Activated gamma-delta T cell (primary cell): Measurements from ENCODE around the gene HDHD2.
A peak's percentile ranks its signal among the peaks of the same experiment; 100 is the strongest.
"Not testable (repeated sequence)": the region's sequence is repeated elsewhere in the genome, so short reads cannot be mapped to it uniquely, and the experiment has no call there.

Experiments
- DNase-seq: peaks from one replicate; lab custom pipeline; 2025; lab: John Stamatoyannopoulos, UW
- total RNA-seq, 2 donors: gene quantifications; one replicate each; lab custom pipeline; 2026; lab: John Stamatoyannopoulos, UW

HDHD2 gene, protein sequence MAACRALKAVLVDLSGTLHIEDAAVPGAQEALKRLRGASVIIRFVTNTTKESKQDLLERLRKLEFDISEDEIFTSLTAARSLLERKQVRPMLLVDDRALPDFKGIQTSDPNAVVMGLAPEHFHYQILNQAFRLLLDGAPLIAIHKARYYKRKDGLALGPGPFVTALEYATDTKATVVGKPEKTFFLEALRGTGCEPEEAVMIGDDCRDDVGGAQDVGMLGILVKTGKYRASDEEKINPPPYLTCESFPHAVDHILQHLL
- total RNA-seq: 11.4 to 14.5 reads per million in 2 donors

DNA sequence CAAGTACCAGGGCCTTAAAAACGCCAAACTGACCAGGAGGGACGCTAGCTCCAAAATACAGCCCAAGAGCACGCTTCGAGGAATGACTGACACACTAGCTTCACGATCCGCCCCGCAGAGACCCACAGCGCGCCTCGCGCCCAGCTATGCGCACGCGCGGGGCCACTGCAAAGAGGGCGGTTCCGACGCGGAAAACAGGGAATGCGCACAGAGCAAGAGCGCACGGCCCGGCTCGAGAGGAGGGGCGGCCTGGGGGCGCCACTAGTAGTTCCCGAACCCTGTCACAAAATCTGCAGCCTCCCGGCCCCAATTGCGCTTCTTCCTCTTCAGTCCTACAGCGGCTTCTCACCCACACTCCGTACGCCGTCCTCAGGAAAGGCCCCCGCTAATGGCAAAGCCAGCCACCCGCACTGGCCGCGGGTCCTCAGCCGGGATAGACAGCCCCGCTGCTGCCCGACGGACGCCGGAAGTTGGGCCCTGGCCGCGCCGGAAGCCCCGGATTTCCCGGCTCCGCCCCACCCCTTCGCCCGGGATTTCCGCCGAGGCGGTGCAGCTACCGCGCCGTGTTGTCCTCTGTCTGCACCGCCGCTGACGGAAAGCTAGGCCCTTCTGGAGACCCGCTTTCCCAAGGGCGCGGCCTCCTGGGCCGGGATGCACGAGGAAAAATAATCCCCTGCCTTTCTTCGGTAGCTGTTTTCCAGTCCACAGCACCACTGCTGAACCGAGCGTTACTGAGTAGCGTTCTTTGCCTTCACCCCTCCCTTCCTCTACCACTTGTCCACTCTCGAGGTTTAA, at the start of gene HDHD2:
TSS of gene HDHD2 (minus strand) at position 472 of the 795 bp plus-strand sequence. CDS start 14,061 bp downstream, outside the sequence.
- DNase-seq: peak; percentile 61

- not testable (repeated sequence) for DNase-seq
These were observed 45.7 kb upstream of the HDHD2 start for GRCh38 chr18:47195961-47196360.

GRCh38 chr18:47191961-47192360, 41.7 kb upstream of the HDHD2 start:
- DNase-seq: no peak

- no peak for DNase-seq
These were observed 37.4 kb upstream of the HDHD2 start for GRCh38 chr18:47187721-47188120.

- no peak for DNase-seq
These were observed 34.2 kb upstream of the HDHD2 start for GRCh38 chr18:47184419-47185050.

DNA sequence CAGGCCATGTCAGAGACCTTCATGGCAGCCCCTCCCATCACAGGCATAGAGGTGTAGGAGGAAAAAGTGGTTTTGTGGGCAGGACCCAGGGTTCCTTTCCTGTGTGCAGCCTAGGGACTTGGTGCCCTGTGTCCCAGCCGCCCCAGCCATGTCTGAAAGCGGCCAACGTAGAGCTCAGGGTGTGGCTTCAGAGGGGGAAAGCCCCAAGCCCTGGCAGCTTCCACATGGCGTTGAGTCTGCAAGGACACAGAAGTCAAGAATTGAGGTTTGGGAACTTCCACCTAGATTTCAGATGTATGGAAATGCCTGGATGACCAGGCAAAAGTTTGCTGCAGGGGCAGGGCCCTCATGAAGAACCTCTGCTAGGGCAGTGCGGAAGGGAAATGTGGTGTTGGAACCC, 31.9 kb upstream of the HDHD2 start:
- DNase-seq: not testable (repeated sequence)

GRCh38 chr18:47180765-47181164, 30.5 kb upstream of the HDHD2 start:
- DNase-seq: no peak

DNA sequence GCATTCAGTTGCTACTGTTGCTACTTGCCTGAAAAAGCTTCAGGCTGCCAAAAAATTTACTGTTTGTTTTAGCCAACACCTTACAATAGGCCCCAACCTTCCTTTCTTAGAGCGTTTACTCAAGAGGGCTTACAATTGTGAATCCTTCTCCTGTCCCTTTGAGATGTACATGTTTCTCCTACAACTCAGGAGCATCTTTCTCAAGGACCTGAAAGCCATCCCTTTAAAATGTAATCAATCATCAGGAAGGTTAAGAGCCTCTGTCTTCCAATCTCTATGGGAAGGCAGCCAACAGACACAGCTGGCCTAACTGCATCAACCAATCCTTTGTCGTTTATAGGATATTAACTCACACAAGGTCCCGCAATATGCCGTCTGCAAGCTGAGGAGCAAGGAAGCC, 29.2 kb upstream of the HDHD2 start:
- no peak for DNase-seq

DNA sequence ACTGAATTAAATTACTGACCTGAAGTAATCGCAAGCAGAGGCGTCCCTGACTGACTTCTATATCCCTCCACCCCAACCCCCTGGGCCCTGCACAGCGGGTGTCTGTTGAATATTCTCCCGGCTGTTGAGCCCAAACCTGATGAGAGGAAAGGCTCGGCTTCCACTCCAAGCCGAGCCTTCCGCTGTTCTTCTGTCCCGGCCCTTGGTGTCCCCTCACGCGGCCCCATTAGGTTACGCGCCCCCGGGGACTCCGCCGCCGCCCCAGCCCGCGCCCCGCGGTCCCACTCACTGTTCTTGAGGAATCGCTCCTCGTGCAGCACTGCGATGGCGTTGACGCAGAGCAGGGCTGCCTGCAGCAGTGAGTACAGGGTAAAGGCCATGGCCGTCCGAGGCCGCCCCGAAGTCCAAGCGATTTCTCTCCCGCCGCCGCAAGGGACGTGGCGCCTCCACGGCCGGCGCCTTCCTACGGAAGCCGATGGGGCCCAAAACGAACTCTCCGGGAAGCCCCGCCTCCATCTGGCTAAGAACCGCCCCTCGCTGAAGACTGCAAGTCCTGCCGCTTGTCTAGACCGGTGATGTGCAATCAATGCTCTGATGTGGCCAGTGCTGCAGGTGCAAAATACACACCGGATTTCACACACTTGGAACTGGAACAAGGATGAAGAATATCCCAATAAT, 25.7 kb upstream of the HDHD2 start, which contains the start of gene IER3IP1:
TSS of gene IER3IP1 (minus strand) at position 467 of the 678 bp plus-strand sequence. CDS start at position 380, 87 bp downstream.
- peak; percentile 61 for DNase-seq

GRCh38 chr18:47175283-47175897, 25.1 kb upstream of the HDHD2 start:
- no peak for DNase-seq

GRCh38 chr18:47174545-47175116, 24.3 kb upstream of the HDHD2 start:
- no peak for DNase-seq

- DNase-seq: no peak
These were observed 22.2 kb upstream of the HDHD2 start for GRCh38 chr18:47172476-47172875.

DNA sequence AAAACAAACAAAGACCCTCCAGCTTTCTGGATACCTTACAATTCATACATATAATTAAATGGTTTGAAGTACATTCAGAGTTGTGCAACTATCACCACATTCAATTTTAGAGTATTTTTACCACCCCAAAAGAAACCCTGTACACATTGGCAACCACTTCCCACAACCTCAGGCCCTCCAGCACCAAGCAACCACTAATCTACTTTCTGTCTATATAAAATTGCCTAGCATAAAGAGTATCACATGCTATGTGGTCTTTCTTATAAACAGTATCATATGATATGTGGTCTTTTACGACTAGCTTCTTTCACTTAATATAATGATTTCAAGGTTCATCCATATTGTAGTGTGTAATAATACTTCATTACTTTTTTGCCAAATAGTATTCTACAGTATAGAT, 18.6 kb upstream of the HDHD2 start:
- DNase-seq: no peak

DNA sequence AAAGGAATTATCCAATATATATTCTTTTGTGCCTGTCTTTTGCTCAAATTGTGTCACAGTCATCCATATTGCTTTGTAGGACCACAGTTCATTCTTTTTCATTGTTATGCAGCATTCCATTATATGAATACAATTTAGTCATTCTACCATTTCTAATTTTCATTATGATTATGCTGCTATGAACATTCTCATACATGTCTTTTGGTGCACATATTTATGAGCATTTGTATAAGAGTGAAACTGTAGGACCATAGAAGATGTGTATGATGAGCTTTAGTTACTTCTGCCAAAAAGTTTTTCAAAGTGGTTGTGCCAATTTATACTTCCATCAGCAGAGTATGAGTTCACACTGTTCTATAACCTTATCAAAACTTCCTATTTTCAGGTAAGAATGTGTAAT, 18.2 kb upstream of the HDHD2 start:
- DNase-seq: no peak

- no peak for DNase-seq
These were observed 16.0 kb upstream of the HDHD2 start for GRCh38 chr18:47166294-47166693.

GRCh38 chr18:47163241-47163640, 12.9 kb upstream of the HDHD2 start:
- no peak for DNase-seq

GRCh38 chr18:47160256-47160655, 10.0 kb upstream of the HDHD2 start:
- DNase-seq: no peak

DNA sequence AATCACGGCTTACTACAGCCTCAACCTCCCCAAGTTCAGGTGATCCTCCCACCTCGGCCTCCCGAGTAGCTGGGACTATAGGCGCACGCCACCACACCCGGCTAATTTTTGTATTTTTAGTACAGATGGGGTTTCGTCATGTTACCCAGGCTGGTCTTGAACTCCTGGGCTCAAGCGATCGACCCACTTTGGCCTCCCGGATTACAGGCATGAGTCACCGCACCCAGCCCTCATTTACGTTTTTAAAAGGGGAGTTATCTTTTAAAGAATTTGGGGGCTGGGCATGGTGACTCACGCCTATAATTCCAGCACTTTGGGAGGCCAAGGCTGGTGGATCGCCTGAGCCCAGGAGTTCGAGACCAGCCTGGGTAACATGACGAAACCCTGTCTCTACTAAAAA, 8.1 kb upstream of the HDHD2 start:
- DNase-seq: not testable (repeated sequence)

- DNase-seq: no peak
These were observed 1.1 kb upstream of the HDHD2 start for GRCh38 chr18:47151439-47151838.

- DNase-seq: no peak
These were observed 595 bp upstream of the HDHD2 start for GRCh38 chr18:47150824-47151366.

DNA sequence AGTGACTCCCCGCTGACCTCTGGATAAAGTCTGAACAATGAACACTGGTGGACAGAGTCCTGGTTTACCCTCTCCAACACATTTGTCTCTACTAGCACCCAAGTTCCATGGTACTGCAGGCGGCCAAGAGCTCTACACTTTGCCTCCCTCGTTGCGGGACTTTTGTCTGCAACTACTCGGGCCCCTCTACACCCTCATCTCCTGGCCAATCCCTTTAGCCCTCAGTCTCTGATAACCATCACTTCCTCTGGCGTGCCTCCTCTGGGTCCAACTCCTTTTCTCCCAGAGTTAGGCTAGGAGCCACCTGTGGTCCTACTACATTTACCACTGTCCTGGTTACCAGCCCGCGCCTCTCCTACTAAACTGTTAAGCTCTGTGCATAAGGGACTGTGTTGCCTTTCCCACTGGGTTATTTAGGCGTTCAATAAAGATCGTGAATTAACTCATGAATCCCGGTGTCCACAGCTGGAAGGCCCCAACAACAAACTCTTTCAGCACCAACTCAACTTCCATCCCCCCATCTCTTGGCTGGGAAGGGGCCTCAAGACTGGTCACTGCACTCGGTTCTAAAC, 757 bp downstream of the HDHD2 start:
- DNase-seq: no peak
